H1 (cell line): ENCODE data around the gene HECTD4. TPM values are rescaled to one million over a fixed set of nuclear protein-coding genes. Genes with fewer than 3 reads are reported as not detected.

Experiments used
- CHD7 ChIP-seq: fragments of 300-600 bp; sonication (generic); IDR thresholded peaks from 2 replicates; pipeline ENCODE4 v1.7.1; 2012; ENCODE audit warnings: low read length, moderate library complexity, mild to moderate bottlenecking, inconsistent platforms; ENCODE audit not compliant: insufficient replicate concordance
- NANOG ChIP-seq: IDR thresholded peaks from 2 replicates; pipeline ENCODE4 v1.6.1; 2011; ENCODE audit warnings: low read length, low read depth, mild to moderate bottlenecking, inconsistent platforms; ENCODE audit not compliant: insufficient read depth, poor library complexity, severe bottlenecking
- polyA plus RNA-seq, 7 experiments: library from polyadenylated mRNA; depleted of rRNA in 3 of 7; stranded (reverse) in 5 of 7; unstranded in 2 of 7; fragments of >200 nt in 5 of 7; fragments of 200-250 nt in 2 of 7; gene quantifications; 1 replicate in 5 of 7; 2 replicates in 1 of 7; 4 replicates in 1 of 7; pipeline versions ENCODE4 v1.2.1 to v1.2.3, GENCODE V29; 2011 to 2013; ENCODE audit warnings: missing spikeins in 2 of 7, mixed read lengths in 2 of 7
- total RNA-seq: library from RNA; stranded (reverse); fragmentation: NEBNext Ultra II Directional; extraction: Animal tissue kit (Norgen Biotek cat#: 25700); gene quantifications from 2 replicates; pipeline ENCODE4 v1.2.1, GENCODE V29; 2021

The HECTD4 gene
- total and polyA plus RNA-seq, 2 of the 8 experiments (the other 6 are each of a cell fraction or from before 2014, with no cell fraction given) = 6.5 to 33.7 TPM

- no peak for TF ChIP-seq CHD7
- TF ChIP-seq NANOG = no peak
These were observed 234.2 kb downstream of the HECTD4 start (continued) for GRCh38 chr12:112148031-112148513.
